Measurements from ENCODE around the gene PFKP.

Gene PFKP

GRCh38 chr10:3150366-3150765 is 83.0 kb downstream of the PFKP start:
- H3K36me3 ChIP-seq (ENCODE audit: control insufficient read depth, low read length), result peaks cover 72% of the 10 kb centered on the region
- no peaks in the 10 kb centered on the region for H3K27me3 ChIP-seq (ENCODE audit: control insufficient read depth, low read length)
- no peak overlapping the region for H3K4me3 ChIP-seq (ENCODE audit: low read length)
- H3K9me3 ChIP-seq (ENCODE audit: control insufficient read depth, insufficient read depth, low read length), result no peaks in the 10 kb centered on the region
- no peaks in the 10 kb centered on the region for H3K79me2 ChIP-seq (ENCODE audit: control insufficient read depth, low read length)
- no peak overlapping the region for H3K27ac ChIP-seq (ENCODE audit: low read depth, low read length)
- H3F3A ChIP-seq (ENCODE audit: control insufficient read depth, insufficient read depth), result no peaks in the 10 kb centered on the region
- no peaks in the 10 kb centered on the region for H3K9me2 ChIP-seq (replicated peaks; ENCODE audit: control insufficient read depth, low read length)
- H4K20me1 ChIP-seq (ENCODE audit: control insufficient read depth, insufficient read depth, low read depth, low read length), result no peaks in the 10 kb centered on the region
- H3K4me1 ChIP-seq (ENCODE audit: control insufficient read depth, low read length), result no peaks in the 10 kb centered on the region
- H3K4me2 ChIP-seq (ENCODE audit: low read length), result no peak overlapping the region
- no peak for TF ChIP-seq EZH2phosphoT487 (IDR thresholded peaks at IDR 0.05; ENCODE audit: borderline replicate concordance, low read length)
- TF ChIP-seq CTCF (IDR thresholded peaks at IDR 0.05; ENCODE audit: low read depth, low read length, poor library complexity, severe bottlenecking), result no peak

GRCh38 chr10:3150961-3151360 is 83.6 kb downstream of the PFKP start:
- peaks cover 72% of the 10 kb centered on the region for H3K36me3 ChIP-seq (ENCODE audit: control insufficient read depth, low read length)
- no peaks in the 10 kb centered on the region for H3K79me2 ChIP-seq (ENCODE audit: control insufficient read depth, low read length)
- H3K4me2 ChIP-seq (ENCODE audit: low read length), result no peak overlapping the region

GRCh38 chr10:3151889-3152565 is 84.7 kb downstream of the PFKP start:
- H3K9me3 ChIP-seq (ENCODE audit: control insufficient read depth, insufficient read depth, low read length), result no peaks in the 10 kb centered on the region
- no peak for TF ChIP-seq EZH2phosphoT487 (IDR thresholded peaks at IDR 0.05; ENCODE audit: borderline replicate concordance, low read length)
- TF ChIP-seq CTCF (IDR thresholded peaks at IDR 0.05; ENCODE audit: low read depth, low read length, poor library complexity, severe bottlenecking), result no peak
- no peaks in the 10 kb centered on the region for H3F3A ChIP-seq (ENCODE audit: control insufficient read depth, insufficient read depth)
- H3K27me3 ChIP-seq (ENCODE audit: control insufficient read depth, low read length), result no peaks in the 10 kb centered on the region
- H3K4me2 ChIP-seq (ENCODE audit: low read length), result no peak overlapping the region
- H3K36me3 ChIP-seq (ENCODE audit: control insufficient read depth, low read length), result peaks cover 69% of the 10 kb centered on the region
- H3K27ac ChIP-seq (ENCODE audit: low read depth, low read length), result no peak overlapping the region
- H4K20me1 ChIP-seq (ENCODE audit: control insufficient read depth, insufficient read depth, low read depth, low read length), result no peaks in the 10 kb centered on the region; the same call in 1 of the 2 replicates
- H3K4me3 ChIP-seq (ENCODE audit: low read length), result no peak overlapping the region
- H3K79me2 ChIP-seq (ENCODE audit: control insufficient read depth, low read length), result no peaks in the 10 kb centered on the region
- H3K9me2 ChIP-seq (replicated peaks; ENCODE audit: control insufficient read depth, low read length), result no peaks in the 10 kb centered on the region
- H3K4me1 ChIP-seq (ENCODE audit: control insufficient read depth, low read length), result no peaks in the 10 kb centered on the region

More at GRCh38 chr10:3150961-3151360, 83.6 kb downstream of the PFKP start:
- no peaks in the 10 kb centered on the region for H3F3A ChIP-seq (ENCODE audit: control insufficient read depth, insufficient read depth)
- no peaks in the 10 kb centered on the region for H3K9me3 ChIP-seq (ENCODE audit: control insufficient read depth, insufficient read depth, low read length)
- TF ChIP-seq EZH2phosphoT487 (IDR thresholded peaks at IDR 0.05; ENCODE audit: borderline replicate concordance, low read length) (no peak), CTCF (IDR thresholded peaks at IDR 0.05; ENCODE audit: low read depth, low read length, poor library complexity, severe bottlenecking) (no peak)
- no peak overlapping the region for H3K4me3 ChIP-seq (ENCODE audit: low read length)
- H3K4me1 ChIP-seq (ENCODE audit: control insufficient read depth, low read length), result no peaks in the 10 kb centered on the region
- H3K27me3 ChIP-seq (ENCODE audit: control insufficient read depth, low read length), result no peaks in the 10 kb centered on the region
- no peaks in the 10 kb centered on the region for H4K20me1 ChIP-seq (ENCODE audit: control insufficient read depth, insufficient read depth, low read depth, low read length)
- H3K27ac ChIP-seq (ENCODE audit: low read depth, low read length), result no peak overlapping the region
- no peaks in the 10 kb centered on the region for H3K9me2 ChIP-seq (replicated peaks; ENCODE audit: control insufficient read depth, low read length)

All from DOHH2 (cell line).